Stimulated activated CD8-positive, alpha-beta memory T cell treated with anti-CD3 and anti-CD28 coated beads, Interleukin-4, amount 100 ng/mL, for 1 hour (primary cell): ENCODE data around the gene CTPS2.
"Not testable (repeated sequence)": the region's sequence is repeated elsewhere in the genome, so short reads cannot be mapped to it uniquely, and the experiment has no call there.

Experiments used
- DNase-seq, 2 donors: peaks; one replicate each; pipeline ENCODE4 v3.0.0-alpha.2; 2020; ENCODE audit warnings: low read depth in 2 of 2, low spot score in 1 of 2

The CTPS2 gene

GRCh38 chrX:16715638-16716037 lies 3.2 kb upstream of the CTPS2 start:
- DNase-seq: not testable (repeated sequence)

DNA sequence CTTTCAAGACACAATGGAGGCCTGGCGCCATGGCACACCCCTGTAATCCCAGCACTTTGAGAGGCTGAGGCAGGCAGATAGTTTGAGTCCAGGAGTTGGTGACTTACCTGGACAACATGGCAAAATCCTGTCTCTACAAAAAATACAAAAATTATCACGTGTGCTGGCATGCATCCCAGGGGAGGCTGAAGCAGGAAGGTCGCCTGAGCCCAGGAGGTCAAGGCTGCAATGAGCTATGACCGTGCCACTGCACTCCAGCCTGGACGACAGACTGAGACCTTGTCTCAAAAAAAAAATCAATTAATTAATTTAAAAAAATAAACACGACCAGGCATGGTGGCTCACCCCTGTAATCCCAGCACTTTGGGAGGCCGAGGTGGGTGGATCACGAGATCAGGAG lies 2.0 kb upstream of the CTPS2 start:
- no peak for DNase-seq

DNA sequence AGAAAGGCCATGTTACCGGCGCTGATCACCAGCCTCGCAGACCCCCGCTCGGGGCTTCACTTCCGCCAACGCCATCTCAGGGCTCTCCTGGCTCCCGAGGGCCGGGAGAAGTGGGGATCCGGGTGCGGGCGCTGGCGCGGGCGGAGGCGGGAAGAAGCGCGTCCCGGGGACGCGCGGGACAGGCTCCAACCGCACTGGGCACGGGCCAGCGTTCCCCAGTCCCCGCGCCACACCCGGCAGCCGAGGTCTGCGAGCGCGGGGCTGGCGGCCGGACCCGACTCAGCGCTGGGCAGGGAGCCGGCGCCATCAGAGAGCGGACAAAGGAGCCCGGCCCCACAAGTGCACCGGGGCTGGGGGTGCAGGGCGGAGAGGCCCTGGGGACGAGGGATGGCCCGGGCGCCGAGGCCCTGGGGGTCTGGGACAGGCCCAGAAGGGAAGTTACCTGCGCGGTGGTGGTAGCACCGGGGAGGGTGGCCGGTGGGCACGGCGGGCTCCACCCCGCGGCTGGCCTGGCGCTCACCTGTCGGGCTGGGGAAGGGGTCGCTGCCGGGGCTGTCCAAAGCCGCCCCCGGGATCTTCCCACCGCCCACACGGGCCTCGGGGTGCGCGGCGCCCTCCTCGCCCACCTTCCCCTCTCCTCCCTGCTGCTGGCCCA lies 449 bp downstream of the CTPS2 start:
- DNase-seq: no peak

- DNase-seq: no peak
Observed at GRCh38 chrX:16711219-16711811, 1.2 kb downstream of the CTPS2 start.

DNA sequence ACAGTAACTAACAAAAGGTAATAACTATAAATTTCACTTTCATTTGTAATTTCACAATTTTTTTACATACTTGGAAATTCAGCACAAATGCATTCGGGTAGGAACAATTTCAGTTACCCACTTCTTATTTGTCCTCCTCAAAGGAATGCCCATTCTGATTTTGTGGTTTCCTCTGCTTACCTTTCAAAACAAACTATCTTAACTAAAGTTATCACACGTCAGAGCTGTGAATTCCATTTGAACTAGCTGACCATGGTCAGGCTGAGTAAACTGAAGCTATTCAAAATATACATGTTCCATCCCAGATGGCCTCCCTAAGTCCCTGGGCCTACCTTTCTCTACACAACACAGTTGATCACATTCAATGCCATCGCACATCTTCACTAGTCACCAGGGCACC lies 4.5 kb downstream of the CTPS2 start:
- no peak for DNase-seq

GRCh38 chrX:16705370-16705769 lies 7.1 kb downstream of the CTPS2 start:
- DNase-seq: no peak

GRCh38 chrX:16702700-16703599 lies 9.5 kb downstream of the CTPS2 start:
- no peak for DNase-seq

DNA sequence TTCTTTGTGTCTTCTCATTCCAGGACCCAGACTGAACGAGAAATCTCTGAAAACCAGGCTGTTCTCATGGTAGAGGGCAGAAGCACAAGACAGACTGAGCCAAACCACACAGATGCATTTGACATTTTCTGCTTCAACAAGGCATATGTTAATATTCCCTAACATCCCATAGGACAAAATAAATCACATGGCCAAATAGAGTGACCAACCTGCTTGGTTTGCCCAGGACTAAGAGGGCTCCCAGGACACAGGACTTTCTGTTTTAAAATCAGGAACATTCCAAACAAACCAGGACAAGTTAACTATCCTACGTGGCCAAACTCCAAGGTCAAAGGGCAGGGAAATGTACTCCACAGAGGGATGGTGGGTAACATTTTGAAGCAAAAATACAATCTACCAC lies 11.7 kb downstream of the CTPS2 start:
- DNase-seq: no peak

GRCh38 chrX:16699389-16699788 lies 13.1 kb downstream of the CTPS2 start:
- DNase-seq: no peak

DNA sequence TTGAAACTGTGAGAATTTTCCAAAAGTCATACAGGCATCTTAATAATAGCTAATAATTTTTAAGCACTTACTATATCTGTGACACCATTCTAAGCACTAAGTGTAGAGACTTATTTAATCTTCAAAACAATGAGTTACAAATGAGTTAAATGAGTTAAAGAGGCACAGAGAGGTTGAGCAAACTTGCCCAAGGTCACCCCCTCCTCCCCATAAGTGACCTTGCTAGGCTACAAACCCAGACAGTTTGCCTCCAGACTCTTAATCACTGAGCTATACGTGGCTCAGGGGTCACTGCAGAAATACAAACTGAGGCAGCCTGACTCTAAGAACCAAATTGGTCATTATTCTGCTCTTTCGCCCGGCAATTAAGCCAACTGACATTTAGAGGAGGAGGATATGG lies 15.5 kb downstream of the CTPS2 start:
- no peak for DNase-seq

DNA sequence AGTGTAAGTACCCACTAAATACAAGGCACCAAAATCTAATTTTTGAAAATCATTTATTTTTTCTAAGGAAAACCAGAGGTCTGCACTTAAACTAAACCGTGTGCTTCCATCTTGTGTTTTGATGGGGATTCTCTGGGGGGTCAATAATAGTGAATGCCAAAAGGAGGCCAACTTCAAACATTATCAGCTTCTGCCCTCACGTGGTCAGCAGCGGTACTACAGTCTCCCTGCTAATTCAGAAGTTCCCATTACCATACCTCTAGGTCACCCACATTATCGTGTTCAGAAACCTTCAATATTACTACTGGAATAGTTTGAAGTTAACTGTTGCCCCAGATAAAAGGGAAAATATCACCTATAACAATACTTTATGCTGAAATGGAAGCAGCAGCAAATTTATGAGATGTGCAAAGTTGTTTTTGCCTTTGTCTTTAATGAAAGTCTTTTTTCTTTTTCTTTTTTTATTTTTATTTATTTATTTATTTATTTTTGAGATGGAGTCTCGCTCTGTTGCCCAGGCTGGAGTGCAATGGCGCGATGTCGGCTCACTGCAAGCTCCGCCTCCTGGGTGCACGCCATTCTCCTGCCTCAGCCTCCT lies 17.3 kb downstream of the CTPS2 start:
- peak; percentile 22 to 52 for DNase-seq

DNA sequence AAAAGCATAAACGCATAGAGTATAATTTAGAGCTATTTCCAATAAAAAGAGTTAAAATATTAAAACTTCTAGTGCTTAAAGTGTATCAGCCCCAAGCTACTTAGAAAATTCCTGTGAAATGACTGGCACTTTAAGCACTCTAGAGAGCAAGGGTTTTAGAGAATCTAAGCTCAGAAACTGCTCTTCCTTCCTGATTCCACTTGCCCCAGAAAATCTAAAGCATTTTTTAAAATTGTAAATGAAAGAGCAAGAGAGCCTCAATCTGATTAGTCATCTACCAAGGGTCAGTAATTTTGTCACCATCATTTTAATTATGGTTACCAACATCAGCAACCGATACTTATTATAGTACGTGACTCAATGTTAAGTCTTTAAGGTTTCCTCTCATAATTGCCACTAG lies 25.0 kb downstream of the CTPS2 start:
- no peak for DNase-seq

DNA sequence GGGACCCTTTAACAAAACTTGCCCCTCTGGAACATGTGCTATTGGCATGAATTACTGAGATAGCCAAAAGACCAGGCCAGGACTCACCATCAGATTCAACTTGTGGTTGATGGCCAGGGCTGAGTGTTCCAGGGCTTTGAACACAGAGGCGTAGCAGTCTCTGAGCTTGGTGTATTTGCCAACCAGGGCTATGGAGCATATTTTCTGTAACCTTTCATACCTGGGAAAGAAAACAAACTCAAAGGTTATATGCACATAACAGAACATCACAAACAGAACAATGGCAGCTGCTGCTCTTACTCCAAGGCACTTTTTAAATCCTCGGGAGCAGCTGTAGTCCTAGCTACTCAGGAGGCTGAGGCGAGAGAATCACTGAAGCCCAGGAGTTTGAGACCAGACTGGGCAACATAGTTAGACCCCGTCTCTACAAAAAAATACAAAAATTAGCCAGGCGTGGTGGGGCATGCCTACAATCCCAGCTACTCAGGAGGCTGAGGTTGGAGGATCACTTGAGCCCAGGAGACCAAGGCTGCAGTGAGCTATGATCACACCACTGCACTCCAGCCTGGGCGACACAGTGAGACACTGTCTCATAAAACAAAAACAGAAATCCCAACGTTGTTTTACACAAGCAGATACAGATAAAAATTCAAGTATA lies 29.3 kb downstream of the CTPS2 start:
- DNase-seq: no peak

- DNase-seq: no peak
Observed at GRCh38 chrX:16678689-16679088, 33.8 kb downstream of the CTPS2 start.

DNA sequence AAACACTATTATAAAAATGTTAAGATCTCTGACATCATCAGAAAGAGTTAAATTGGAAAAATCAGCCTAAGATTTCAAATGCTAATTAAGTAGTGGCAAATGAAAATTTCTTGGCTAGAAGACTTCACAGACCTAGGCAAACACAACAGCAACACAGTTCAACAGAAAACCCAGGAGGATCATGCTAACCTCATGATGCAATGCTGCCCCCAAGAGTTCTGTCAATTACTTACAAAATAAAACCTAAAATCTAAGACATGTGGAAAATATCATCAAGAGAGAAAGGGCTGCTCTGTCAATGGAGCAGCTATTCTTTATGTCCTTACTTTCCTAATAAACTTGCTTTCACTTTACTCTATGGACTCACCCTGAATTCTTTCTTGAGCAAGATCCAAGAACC lies 41.5 kb downstream of the CTPS2 start:
- peak in 1 of 2 donors; percentile 0 for DNase-seq

- DNase-seq: no peak
Observed at GRCh38 chrX:16666541-16666940, 45.9 kb downstream of the CTPS2 start.

GRCh38 chrX:16665089-16665488 lies 47.4 kb downstream of the CTPS2 start:
- DNase-seq: no peak

DNA sequence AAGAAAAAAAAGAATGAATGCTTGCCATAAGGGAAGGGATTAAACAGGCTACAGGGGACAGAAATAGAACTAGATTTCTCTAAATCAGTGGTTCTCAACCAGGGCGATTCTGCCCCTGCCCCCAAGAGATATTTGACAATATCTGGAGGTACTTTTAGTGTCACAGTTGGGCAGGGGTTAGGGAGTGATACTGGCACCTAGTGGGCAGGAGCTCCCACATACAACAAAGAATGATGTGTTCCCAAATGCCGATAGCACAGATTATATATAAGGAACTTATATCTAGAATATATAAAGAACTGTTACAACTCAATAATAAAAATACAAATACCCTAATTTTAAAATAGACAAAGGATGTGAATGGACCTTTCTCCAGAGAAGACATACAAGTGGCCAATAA lies 47.8 kb downstream of the CTPS2 start:
- DNase-seq: no peak

GRCh38 chrX:16664074-16664473 lies 48.4 kb downstream of the CTPS2 start:
- no peak for DNase-seq

GRCh38 chrX:16662402-16662801 lies 50.1 kb downstream of the CTPS2 start:
- DNase-seq: no peak

DNA sequence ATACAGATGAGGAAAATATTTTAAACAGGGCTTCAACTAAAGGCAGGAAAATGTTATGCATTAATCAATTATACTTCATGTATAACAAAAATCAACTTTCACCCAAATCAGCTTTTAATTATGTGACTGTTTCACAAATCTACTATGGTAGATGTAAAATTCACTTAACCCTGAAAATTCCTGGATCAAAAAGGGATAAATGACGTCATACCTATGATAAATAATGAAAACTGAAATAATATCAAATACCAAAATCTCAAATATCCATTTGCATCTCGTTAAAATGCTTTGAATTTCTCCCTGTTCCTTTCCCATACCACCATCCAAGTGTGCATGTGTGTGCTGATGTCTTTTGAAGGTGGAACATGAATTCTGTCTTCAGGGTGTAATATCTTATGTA lies 51.0 kb downstream of the CTPS2 start:
- no peak for DNase-seq
